Epidermal melanocyte (primary cell): ENCODE results near the gene NDUFB8.

ENCODE experiments used
- DNase-seq: peaks from one replicate; pipeline ENCODE4 v3.0.0; 2011; ENCODE audit warnings: low spot score; ENCODE audit not compliant: insufficient read length

Gene NDUFB8

GRCh38 chr10:100507357-100507732, 22.3 kb downstream of the NDUFB8 start:
- no peak for DNase-seq

- DNase-seq = no peak
These were observed 22.9 kb downstream of the NDUFB8 start for GRCh38 chr10:100506596-100507356.

- DNase-seq = no peak
These were observed 24.5 kb downstream of the NDUFB8 start for GRCh38 chr10:100505164-100505563.

- no peak for DNase-seq
These were observed 25.6 kb downstream of the NDUFB8 start for GRCh38 chr10:100504096-100504495.

- no peak for DNase-seq
These were observed 26.7 kb downstream of the NDUFB8 start for GRCh38 chr10:100502926-100503494.

GRCh38 chr10:100501423-100501822, 28.2 kb downstream of the NDUFB8 start:
- DNase-seq = no peak

GRCh38 chr10:100498059-100498458, 31.6 kb downstream of the NDUFB8 start:
- DNase-seq = no peak

GRCh38 chr10:100496567-100496966, 33.1 kb downstream of the NDUFB8 start:
- no peak for DNase-seq

GRCh38 chr10:100490531-100490930, 39.1 kb downstream of the NDUFB8 start:
- DNase-seq = no peak

GRCh38 chr10:100489396-100489795, 40.3 kb downstream of the NDUFB8 start:
- DNase-seq = no peak

- DNase-seq = no peak
These were observed 42.1 kb downstream of the NDUFB8 start for GRCh38 chr10:100487529-100487928.

GRCh38 chr10:100485801-100486495, 43.7 kb downstream of the NDUFB8 start:
- DNase-seq = no peak

GRCh38 chr10:100485366-100485765, 44.3 kb downstream of the NDUFB8 start:
- no peak for DNase-seq

- no peak for DNase-seq
These were observed 45.6 kb downstream of the NDUFB8 start for GRCh38 chr10:100483876-100484666.

- DNase-seq = no peak
These were observed 46.9 kb downstream of the NDUFB8 start for GRCh38 chr10:100482834-100483185.

- DNase-seq = peak; percentile 73
These were observed 47.4 kb downstream of the NDUFB8 start for GRCh38 chr10:100482181-100482833.

- peak; percentile 91 for DNase-seq
These were observed 48.1 kb downstream of the NDUFB8 start for GRCh38 chr10:100481462-100482081.

- DNase-seq = no peak
These were observed 49.7 kb downstream of the NDUFB8 start for GRCh38 chr10:100480002-100480401.

- DNase-seq = no peak
These were observed 50.6 kb downstream of the NDUFB8 start for GRCh38 chr10:100479037-100479436.

- no peak for DNase-seq
These were observed 51.7 kb downstream of the NDUFB8 start for GRCh38 chr10:100477970-100478369.
